Sigmoid colon (tissue), 7 donors: ENCODE measurements around the gene GDF9. TPM values are rescaled to one million over a fixed set of nuclear protein-coding genes. Genes with fewer than 3 reads are reported as not detected.

Experiments used
- DNase-seq: peaks from one replicate; pipeline ENCODE4 v3.0.0-alpha.2; 2019
- H3K27ac ChIP-seq, 4 donors: fragments of 200-600 bp; sonication (generic); one replicate each; pipeline ENCODE4 v1.5.1; 2016 to 2019; ENCODE audit warnings: mild to moderate bottlenecking in 1 of 4
- H3K27me3 ChIP-seq, 3 donors: fragments of 200-600 bp; sonication (generic); one replicate each; pipeline ENCODE4 v1.5.1; 2019; ENCODE audit warnings: mild to moderate bottlenecking in 1 of 3
- H3K36me3 ChIP-seq, 4 donors: fragments of 200-600 bp; sonication (generic); one replicate each; pipeline ENCODE4 v1.5.1; 2016 to 2019
- H3K4me1 ChIP-seq, 4 donors: fragments of 200-600 bp; sonication (generic); one replicate each; pipeline ENCODE4 v1.5.1; 2017 to 2019
- H3K4me3 ChIP-seq, 4 donors: fragments of 200-600 bp; sonication (generic); one replicate each; pipeline ENCODE4 v1.5.1; 2017 to 2019; ENCODE audit warnings: mild to moderate bottlenecking in 2 of 4, moderate library complexity in 1 of 4
- H3K9me3 ChIP-seq, 4 donors: fragments of 200-600 bp in 3 of 4; sonication (generic) in 3 of 4; one replicate each; pipeline versions ENCODE4 v1.5.1 to v1.6.1; 2013 to 2019
- CTCF ChIP-seq, 4 experiments: fragments of 450-650 bp in 3 of 4; fragments of 200-600 bp in 1 of 4; IDR thresholded peaks; one replicate each; pipeline ENCODE4 v1.5.1; 2016 to 2019; ENCODE audit warnings: antibody characterized with exemption in 4 of 4, mild to moderate bottlenecking in 3 of 4, moderate library complexity in 2 of 4
- EP300 ChIP-seq, 4 donors: sonication (generic); formaldehyde crosslinking; IDR thresholded peaks; one replicate each; pipeline ENCODE4 v1.6.1; 2017; ENCODE audit warnings: antibody characterized with exemption in 4 of 4
- POLR2A ChIP-seq, 2 donors: fragments of 450-650 bp; IDR thresholded peaks; one replicate each; pipeline ENCODE4 v1.6.1; 2016; ENCODE audit warnings: antibody characterized with exemption in 2 of 2, mild to moderate bottlenecking in 2 of 2, moderate library complexity in 2 of 2
- POLR2AphosphoS5 ChIP-seq, 4 donors: sonication (generic); formaldehyde crosslinking; IDR thresholded peaks; one replicate each; pipeline ENCODE4 v1.6.1; 2017; ENCODE audit warnings: antibody characterized with exemption in 4 of 4
- WGBS, 2 donors: extraction: QIAGEN DNeasy Blood & Tissue Kit; methylation state at CpG; one replicate each; pipeline ENCODE4 v1.1.7; 2013; 5-methylcytosine and 5-hydroxymethylcytosine counted together
- intact Hi-C: fragments of 100-400 bp; cut with DNase I; formaldehyde crosslinking; loops from one replicate; pipeline ENCODE4 v1.15.1; 2023
- polyA plus RNA-seq, 3 donors: library from polyadenylated mRNA; stranded (reverse); fragments of 200-250 nt; gene quantifications; one replicate each; pipeline ENCODE4 v1.2.3, GENCODE V29; 2013
- total RNA-seq, 4 donors: library from RNA; depleted of rRNA; stranded (reverse); fragments of >200 nt; gene quantifications; one replicate each; pipeline ENCODE4 v1.1.0, GENCODE V29; 2016
- donor health status: healthy with polysubstance abuse.
- donor health status: Bipolar disorder and iron deficiency.
- donor health status: healthy.

GDF9 gene
- total and polyA plus RNA-seq, 7 donors = 0.22 to 1.8 (median 0.44) TPM; not detected in 3

GRCh38 chr5:132853790-132854189 is 12.5 kb downstream of the GDF9 start:
- Histone ChIP-seq H3K4me3 (no peak overlapping the region), H3K4me1 (no peaks in the 10 kb centered on the region), H3K36me3 (no peaks in the 10 kb centered on the region), H3K27ac (no peak overlapping the region), H3K9me3 (no peaks in the 10 kb centered on the region), H3K27me3 (no peaks in the 10 kb centered on the region)
- DNase-seq = no peak
- 20 to 37% methylated on average over 1 of the region's 1 CpG for WGBS, 2 donors
- TF ChIP-seq POLR2A (IDR thresholded peaks at IDR 0.05) = no peak
- TF ChIP-seq CTCF (IDR thresholded peaks at IDR 0.05) = no peak
- no peak for TF ChIP-seq EP300 (IDR thresholded peaks at IDR 0.05)
- no peak for TF ChIP-seq POLR2AphosphoS5 (IDR thresholded peaks at IDR 0.05)
- intact Hi-C loops = no loop called here

GRCh38 chr5:132853323-132853722 is 12.9 kb downstream of the GDF9 start:
- 88 to 90% methylated on average over 3 of the region's 3 CpGs for WGBS, 2 donors
- intact Hi-C loops = no loop called here

GRCh38 chr5:132850066-132850465 is 16.2 kb downstream of the GDF9 start:
- intact Hi-C loops = no loop called here
- Histone ChIP-seq H3K9me3 (no peaks in the 10 kb centered on the region), H3K36me3 (no peaks in the 10 kb centered on the region), H3K27me3 (no peaks in the 10 kb centered on the region), H3K4me3 (no peak overlapping the region), H3K27ac (no peak overlapping the region), H3K4me1 (no peaks in the 10 kb centered on the region)
- TF ChIP-seq CTCF (IDR thresholded peaks at IDR 0.05) (no peak), POLR2A (IDR thresholded peaks at IDR 0.05) (no peak), EP300 (IDR thresholded peaks at IDR 0.05) (no peak), POLR2AphosphoS5 (IDR thresholded peaks at IDR 0.05) (no peak)
- 82 to 92% methylated on average over 2 of the region's 2 CpGs for WGBS, 2 donors
- no peak for DNase-seq

More at GRCh38 chr5:132853323-132853722, 12.9 kb downstream of the GDF9 start:
- TF ChIP-seq POLR2A (IDR thresholded peaks at IDR 0.05) (no peak), CTCF (IDR thresholded peaks at IDR 0.05) (no peak), EP300 (IDR thresholded peaks at IDR 0.05) (no peak), POLR2AphosphoS5 (IDR thresholded peaks at IDR 0.05) (no peak)
- Histone ChIP-seq H3K4me1 (no peaks in the 10 kb centered on the region), H3K9me3 (no peaks in the 10 kb centered on the region), H3K36me3 (no peaks in the 10 kb centered on the region), H3K27ac (no peak overlapping the region), H3K27me3 (no peaks in the 10 kb centered on the region), H3K4me3 (no peak overlapping the region)
- no peak for DNase-seq

DNA sequence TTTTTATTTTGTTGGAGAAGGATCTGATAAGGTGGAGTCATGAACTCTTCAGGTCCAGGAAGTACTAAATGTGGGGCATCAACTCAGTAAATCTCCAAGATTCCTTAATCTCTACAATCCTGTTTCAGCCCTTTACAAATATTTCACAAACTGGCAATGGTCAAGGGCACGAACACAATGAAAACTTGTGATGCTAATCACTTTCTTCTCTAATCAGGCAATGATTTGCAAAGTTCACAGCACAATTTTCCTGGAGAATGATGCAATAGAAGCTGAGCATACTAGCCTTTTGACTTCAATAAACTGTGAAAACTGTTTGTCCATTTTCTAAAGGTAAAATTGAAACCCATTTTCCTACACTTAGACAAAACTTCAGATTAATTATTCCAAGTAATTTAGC is 16.9 kb downstream of the GDF9 start:
- 42 to 70% methylated on average over 1 of the region's 1 CpG for WGBS, 2 donors
- H3K4me3 ChIP-seq = no peak overlapping the region
- no peaks in the 10 kb centered on the region for H3K9me3 ChIP-seq
- no peaks in the 10 kb centered on the region for H3K4me1 ChIP-seq
- no peak overlapping the region for H3K27ac ChIP-seq
- H3K27me3 ChIP-seq = no peaks in the 10 kb centered on the region
- intact Hi-C loops = no loop called here
- no peaks in the 10 kb centered on the region for H3K36me3 ChIP-seq
- TF ChIP-seq POLR2AphosphoS5 (IDR thresholded peaks at IDR 0.05) = no peak
- no peak for TF ChIP-seq CTCF (IDR thresholded peaks at IDR 0.05)
- no peak for TF ChIP-seq POLR2A (IDR thresholded peaks at IDR 0.05)
- TF ChIP-seq EP300 (IDR thresholded peaks at IDR 0.05) = no peak
- no peak for DNase-seq

DNA sequence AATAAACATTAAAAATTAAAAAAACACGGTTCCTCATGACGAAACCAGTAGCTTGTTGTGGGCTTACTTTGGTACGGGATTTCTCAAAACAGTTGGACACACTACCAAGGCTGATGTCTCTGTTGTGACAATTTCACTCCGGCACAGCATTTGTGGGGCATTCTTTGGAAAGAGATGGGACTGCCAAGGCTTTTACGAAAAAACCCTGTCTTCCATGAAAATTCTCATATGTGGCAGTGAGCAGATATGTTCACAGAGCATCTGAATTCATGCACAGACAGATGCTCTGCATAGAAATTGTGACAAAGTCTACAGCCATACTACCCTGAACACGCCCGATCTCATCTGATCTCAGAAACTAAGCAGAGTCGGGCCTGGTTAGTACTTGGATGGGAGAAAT is 18.0 kb downstream of the GDF9 start:
- 94% methylated on average over 8 of the region's 8 CpGs for WGBS, 2 donors
- H3K27ac ChIP-seq = no peak overlapping the region
- intact Hi-C loops = no loop called here
- TF ChIP-seq CTCF (IDR thresholded peaks at IDR 0.05) (no peak), EP300 (IDR thresholded peaks at IDR 0.05) (no peak), POLR2A (IDR thresholded peaks at IDR 0.05) (no peak), POLR2AphosphoS5 (IDR thresholded peaks at IDR 0.05) (no peak)
- no peaks in the 10 kb centered on the region for H3K9me3 ChIP-seq
- H3K4me1 ChIP-seq = no peaks in the 10 kb centered on the region
- no peak overlapping the region for H3K4me3 ChIP-seq
- no peak for DNase-seq
- no peaks in the 10 kb centered on the region for H3K36me3 ChIP-seq
- H3K27me3 ChIP-seq = no peaks in the 10 kb centered on the region
